IMR-90 (cell line): ENCODE measurements around the gene NEK8. TPM values are rescaled to one million over a fixed set of nuclear protein-coding genes. Genes with fewer than 3 reads are reported as not detected.

Experiments used
- ATAC-seq: fragments of 200-7000 bp; cut with Tn5 transposase; 2 replicates; pipeline ENCODE4 v1.9.1; 2020; ENCODE audit warnings: low read depth, mild to moderate bottlenecking, moderate library complexity
- BruUV-seq: library from RNA; stranded (reverse); fragments of 400-500 nt; replicated peaks from 2 replicates; lab custom pipeline; 2021; lab: Mats Ljungman, UMichigan
- CTCF ChIA-PET: fragments of 300-600 bp; formaldehyde crosslinking; extraction: SDS; loops from one replicate; lab custom pipeline; 2021; ENCODE audit warnings: antibody characterized with exemption; lab: Yijun Ruan, JAX
- POLR2A ChIA-PET: fragments of 300-600 bp; sonication (Branson Sonifier 250); formaldehyde crosslinking; loops from one replicate; lab custom pipeline; 2022; ENCODE audit warnings: antibody characterized with exemption; ENCODE audit not compliant: unreplicated experiment; lab: Charles Lee
- DNase-seq: peaks from one replicate; pipeline ENCODE4 v3.0.0; 2013
- H2AFZ ChIP-seq: replicated peaks from 2 replicates; pipeline ENCODE3; 2013; ENCODE audit warnings: low read length, mild to moderate bottlenecking; ENCODE audit not compliant: poor library complexity
- H2AK5ac ChIP-seq: 2 replicates; pipeline ENCODE4 v1.6.1; 2013; ENCODE audit warnings: low read depth, low read length, inconsistent platforms
- H2AK9ac ChIP-seq: replicated peaks from 2 replicates; pipeline ENCODE3; 2013; ENCODE audit warnings: mild to moderate bottlenecking, low read depth, low read length, moderate library complexity; ENCODE audit not compliant: poor library complexity
- H2BK120ac ChIP-seq: 2 replicates; pipeline ENCODE4 v1.6.1; 2013; ENCODE audit warnings: low read depth, low read length, inconsistent platforms
- H2BK15ac ChIP-seq: 3 replicates; pipeline ENCODE4 v1.6.1; 2013; ENCODE audit warnings: low read depth, low read length, inconsistent platforms
- H2BK20ac ChIP-seq: 2 replicates; pipeline ENCODE4 v1.6.1; 2013; ENCODE audit warnings: low read depth, mild to moderate bottlenecking, inconsistent platforms, low read length, moderate library complexity
- H2BK5ac ChIP-seq: 2 replicates; pipeline ENCODE4 v1.6.1; 2013; ENCODE audit warnings: mild to moderate bottlenecking, low read depth, low read length, inconsistent platforms; ENCODE audit not compliant: poor library complexity, severe bottlenecking
- H3K14ac ChIP-seq: replicated peaks from 2 replicates; pipeline ENCODE4 v1.6.1; 2013; ENCODE audit warnings: low read depth, low read length, inconsistent platforms
- H3K18ac ChIP-seq: 2 replicates; pipeline ENCODE4 v1.6.1; 2013; ENCODE audit warnings: low read depth, low read length, control low read depth
- H3K23ac ChIP-seq: 2 replicates; pipeline ENCODE4 v1.6.1; 2013; ENCODE audit warnings: low read depth, low read length, inconsistent platforms
- H3K27ac ChIP-seq: 2 replicates; pipeline ENCODE4 v1.5.1; 2013; ENCODE audit warnings: mild to moderate bottlenecking, control low read depth, low read length; ENCODE audit not compliant: insufficient read depth
- H3K27me3 ChIP-seq: 2 replicates; pipeline ENCODE4 v1.6.1; 2013; ENCODE audit warnings: low read length; ENCODE audit not compliant: control insufficient read depth, insufficient read depth
- H3K36me3 ChIP-seq: 2 replicates; pipeline ENCODE4 v1.6.1; 2013; ENCODE audit warnings: low read length, mixed read lengths; ENCODE audit not compliant: control insufficient read depth, insufficient read depth
- H3K4ac ChIP-seq: 2 replicates; pipeline ENCODE4 v1.6.1; 2013; ENCODE audit warnings: low read depth, low read length, inconsistent platforms
- H3K4me1 ChIP-seq: 2 replicates; pipeline ENCODE4 v1.6.1; 2013; ENCODE audit warnings: low read length, mixed read lengths; ENCODE audit not compliant: control insufficient read depth, insufficient read depth
- H3K4me2 ChIP-seq: 2 replicates; pipeline ENCODE4 v1.6.1; 2013; ENCODE audit warnings: low read depth, mild to moderate bottlenecking, control low read depth, low read length, moderate library complexity
- H3K4me3 ChIP-seq: 2 replicates; pipeline ENCODE4 v1.5.1; 2013; ENCODE audit warnings: low read depth, mild to moderate bottlenecking, control low read depth, low read length, moderate library complexity; ENCODE audit not compliant: insufficient read depth
- H3K56ac ChIP-seq: 2 replicates; pipeline ENCODE4 v1.6.1; 2013; ENCODE audit warnings: low read length, inconsistent platforms; ENCODE audit not compliant: insufficient read depth; ENCODE audit errors: extremely low read depth
- H3K79me1 ChIP-seq, 2 experiments: 2 replicates each; pipeline ENCODE4 v1.6.1; 2013; ENCODE audit warnings: low read length in 2 of 2, inconsistent platforms in 1 of 2, low read depth in 1 of 2
- H3K9ac ChIP-seq: 2 replicates; pipeline ENCODE4 v1.6.1; 2013; ENCODE audit warnings: low read depth, low read length, control low read depth
- H3K9me1 ChIP-seq: 2 replicates; pipeline ENCODE4 v1.6.1; 2013; ENCODE audit warnings: low read length, inconsistent platforms; ENCODE audit not compliant: insufficient read depth
- H3K9me3 ChIP-seq: 2 replicates; pipeline ENCODE4 v1.6.1; 2013; ENCODE audit warnings: low read length; ENCODE audit not compliant: control insufficient read depth, insufficient read depth
- H4K20me1 ChIP-seq: 2 replicates; pipeline ENCODE4 v1.6.1; 2013; ENCODE audit warnings: low read length, inconsistent platforms; ENCODE audit not compliant: insufficient read depth
- H4K5ac ChIP-seq: 2 replicates; pipeline ENCODE4 v1.6.1; 2013; ENCODE audit warnings: mild to moderate bottlenecking, low read depth, low read length, control low read depth
- H4K8ac ChIP-seq, 2 experiments: 2 replicates each; pipeline ENCODE4 v1.6.1; 2013; ENCODE audit warnings: low read depth in 2 of 2, low read length in 2 of 2, control low read depth in 1 of 2, inconsistent platforms in 1 of 2
- H4K91ac ChIP-seq: 2 replicates; pipeline ENCODE4 v1.6.1; 2013; ENCODE audit warnings: low read depth, low read length, inconsistent platforms; ENCODE audit not compliant: insufficient read depth
- CEBPB ChIP-seq: IDR thresholded peaks from 2 replicates; pipeline ENCODE4 v1.6.1; 2012; ENCODE audit warnings: low read depth, low read length, improper control_type of control experiment
- CHD1 ChIP-seq: IDR thresholded peaks from 2 replicates; pipeline ENCODE4 v1.6.1; 2012; ENCODE audit warnings: low read depth, low read length, improper control_type of control experiment
- FOS ChIP-seq: fragments of 150-350 bp; IDR thresholded peaks from 2 replicates; pipeline ENCODE4 v1.6.1; 2016; ENCODE audit warnings: low read depth, low read length
- MAFK ChIP-seq: IDR thresholded peaks from 2 replicates; pipeline ENCODE4 v1.6.1; 2012; ENCODE audit warnings: low read depth, low read length, improper control_type of control experiment
- MAZ ChIP-seq: IDR thresholded peaks from 2 replicates; pipeline ENCODE4 v1.6.1; 2012; ENCODE audit warnings: low read depth, mild to moderate bottlenecking, low read length, improper control_type of control experiment, moderate library complexity, borderline replicate concordance
- MXI1 ChIP-seq: IDR thresholded peaks from 2 replicates; pipeline ENCODE4 v1.6.1; 2012; ENCODE audit warnings: low read depth, mild to moderate bottlenecking, low read length, moderate library complexity, borderline replicate concordance
- NFE2L2 ChIP-seq: fragments of 150-350 bp; IDR thresholded peaks from 2 replicates; pipeline ENCODE4 v1.6.1; 2016; ENCODE audit warnings: low read depth, mild to moderate bottlenecking, low read length
- POLR2A ChIP-seq: IDR thresholded peaks from 2 replicates; pipeline ENCODE4 v1.6.1; 2012; ENCODE audit warnings: mild to moderate bottlenecking, low read depth, low read length
- RAD21 ChIP-seq: IDR thresholded peaks from 2 replicates; pipeline ENCODE4 v1.6.1; 2012; ENCODE audit warnings: low read length, improper control_type of control experiment
- RCOR1 ChIP-seq: IDR thresholded peaks from 2 replicates; pipeline ENCODE4 v1.6.1; 2012; ENCODE audit warnings: mild to moderate bottlenecking, low read length, improper control_type of control experiment; ENCODE audit not compliant: insufficient replicate concordance
- RFX5 ChIP-seq: IDR thresholded peaks from 2 replicates; pipeline ENCODE4 v1.8.0; 2012; ENCODE audit warnings: low read depth, mild to moderate bottlenecking, low read length, moderate library complexity
- SMC3 ChIP-seq: fragments of 150-350 bp; IDR thresholded peaks from 2 replicates; pipeline ENCODE4 v1.6.1; 2016; ENCODE audit warnings: low read depth, mild to moderate bottlenecking, antibody characterized with exemption, low read length, moderate library complexity
- WGBS, 2 experiments: methylation state at CpG; one replicate each; pipeline versions ENCODE4 v1.1.5 to v1.1.7; 2013; ENCODE audit warnings: missing lambda C conversion rate in 2 of 2; ENCODE audit not compliant: insufficient read length in 1 of 2; ENCODE audit errors: extremely low coverage in 2 of 2; 5-methylcytosine and 5-hydroxymethylcytosine counted together
- dilution Hi-C: fragments of 300-500 bp; cut with HindIII; formaldehyde crosslinking; loops from one replicate; pipeline ENCODE4 v1.14.3; 2018; ENCODE audit warnings: low sequenced_read_pairs; ENCODE audit not compliant: unreplicated experiment
- in situ Hi-C: fragments of 300-500 bp; cut with MboI; formaldehyde crosslinking; loops from 3 replicates; pipeline ENCODE4 v1.14.3; 2019; ENCODE audit warnings: low sequenced_read_pairs, inconsistent platforms, mixed read lengths
- intact Hi-C: fragments of 100-400 bp; cut with micrococcal nuclease; formaldehyde crosslinking; loops from 2 replicates; pipeline ENCODE4 v1.10.0; 2022
- polyA plus RNA-seq, 3 experiments: library from polyadenylated mRNA; depleted of rRNA; stranded (reverse); fragments of >200 nt; gene quantifications; 2 replicates each; pipeline ENCODE4 v1.2.3, GENCODE V29; 2012; ENCODE audit warnings: low replicate concordance in 1 of 3
- total RNA-seq: library from RNA; depleted of rRNA; stranded (reverse); fragments of >200 nt; gene quantifications from 2 replicates; pipeline ENCODE4 v1.2.3, GENCODE V29; 2012
- TF ChIP-seq, protein P1 (sequence below): conservative IDR thresholded peaks from 2 replicates; pipeline ENCODE4 v1.5.1; 2012; ENCODE audit warnings: mild to moderate bottlenecking, low read depth, low read length, improper control_type of control experiment
- TF ChIP-seq, protein P2 (sequence below): fragments of 150-350 bp; IDR thresholded peaks from 2 replicates; pipeline ENCODE4 v1.6.1; 2017; ENCODE audit warnings: mild to moderate bottlenecking, antibody characterized with exemption, low read length, low read depth
- TF ChIP-seq, protein P3 (sequence below): fragments of 150-350 bp; IDR thresholded peaks from 2 replicates; pipeline ENCODE4 v1.6.1; 2016; ENCODE audit warnings: low read depth, mild to moderate bottlenecking, low read length, moderate library complexity, borderline replicate concordance

The NEK8 gene
- total and polyA plus RNA-seq, 2 of the 4 experiments (the other 2 are of a cell fraction) = 4.6 to 5.2 TPM

DNA sequence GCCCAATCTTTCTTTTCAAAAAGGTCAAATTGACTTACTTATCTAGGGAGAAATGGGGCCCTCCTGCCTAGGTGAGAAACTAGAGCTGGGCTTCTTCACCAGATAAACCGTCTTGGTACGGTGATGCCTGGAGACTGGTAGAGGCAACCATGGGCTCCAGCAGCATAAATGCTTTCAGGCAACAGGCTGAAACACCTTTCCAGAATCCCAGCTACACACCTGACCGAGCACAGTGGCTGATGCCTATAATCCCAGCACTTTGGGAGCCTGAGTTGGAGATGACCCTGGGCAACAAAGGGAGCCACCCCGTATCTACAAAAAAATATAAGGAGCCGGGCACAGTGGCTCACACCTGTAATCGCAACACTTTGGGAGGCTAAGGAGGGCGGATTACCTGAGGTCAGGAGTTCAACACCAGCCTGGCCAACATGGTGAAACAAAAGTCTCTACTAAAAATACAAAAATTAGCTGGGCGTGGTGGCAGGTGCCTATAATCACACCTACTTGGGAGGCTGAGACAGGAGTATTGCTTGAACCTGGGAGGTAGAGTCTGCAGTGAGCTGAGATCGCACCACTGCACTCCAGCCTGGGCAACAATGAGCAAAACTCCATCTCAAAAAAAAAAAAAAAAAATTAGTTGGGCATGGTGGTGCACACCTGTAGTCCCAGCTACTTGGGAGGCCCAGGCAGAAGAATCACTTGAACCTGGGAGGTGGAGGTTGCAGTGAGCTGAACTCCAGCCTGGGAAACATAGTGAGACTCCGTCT lies 23.2 kb downstream of the NEK8 start:
- Histone ChIP-seq H4K8ac (no peak overlapping the region), H3K27ac (no peak overlapping the region), H3K4me2 (no peak overlapping the region), H2BK5ac (no peak overlapping the region), H2BK15ac (no peak overlapping the region), H3K23ac (no peak overlapping the region), H2AFZ (no peak overlapping the region), H3K9me1 (no peaks in the 10 kb centered on the region), H4K5ac (no peak overlapping the region), H3K56ac (no peak overlapping the region), H3K27me3 (no peaks in the 10 kb centered on the region), H3K9me3 (no peaks in the 10 kb centered on the region), H3K4me3 (no peak overlapping the region), H3K14ac (no peak overlapping the region), H2BK120ac (no peak overlapping the region), H3K36me3 (peaks cover 49% of the 10 kb centered on the region), H3K18ac (no peak overlapping the region), H4K20me1 (peaks cover 66% of the 10 kb centered on the region), H4K91ac (no peak overlapping the region), H2BK20ac (no peak overlapping the region), H3K9ac (no peak overlapping the region), H3K4ac (no peak overlapping the region), H2AK5ac (no peak overlapping the region), H2AK9ac (no peak overlapping the region), H3K4me1 (peaks cover 5% of the 10 kb centered on the region), H3K79me1 (peaks cover 20 to 80% of the 10 kb centered on the region in 2 experiments)
- 87% methylated on average over 3 of the region's 10 CpGs; no CpG with 5 or more reads in 1 of the 2 experiments for WGBS, 2 experiments
- TF ChIP-seq, protein P1, sequence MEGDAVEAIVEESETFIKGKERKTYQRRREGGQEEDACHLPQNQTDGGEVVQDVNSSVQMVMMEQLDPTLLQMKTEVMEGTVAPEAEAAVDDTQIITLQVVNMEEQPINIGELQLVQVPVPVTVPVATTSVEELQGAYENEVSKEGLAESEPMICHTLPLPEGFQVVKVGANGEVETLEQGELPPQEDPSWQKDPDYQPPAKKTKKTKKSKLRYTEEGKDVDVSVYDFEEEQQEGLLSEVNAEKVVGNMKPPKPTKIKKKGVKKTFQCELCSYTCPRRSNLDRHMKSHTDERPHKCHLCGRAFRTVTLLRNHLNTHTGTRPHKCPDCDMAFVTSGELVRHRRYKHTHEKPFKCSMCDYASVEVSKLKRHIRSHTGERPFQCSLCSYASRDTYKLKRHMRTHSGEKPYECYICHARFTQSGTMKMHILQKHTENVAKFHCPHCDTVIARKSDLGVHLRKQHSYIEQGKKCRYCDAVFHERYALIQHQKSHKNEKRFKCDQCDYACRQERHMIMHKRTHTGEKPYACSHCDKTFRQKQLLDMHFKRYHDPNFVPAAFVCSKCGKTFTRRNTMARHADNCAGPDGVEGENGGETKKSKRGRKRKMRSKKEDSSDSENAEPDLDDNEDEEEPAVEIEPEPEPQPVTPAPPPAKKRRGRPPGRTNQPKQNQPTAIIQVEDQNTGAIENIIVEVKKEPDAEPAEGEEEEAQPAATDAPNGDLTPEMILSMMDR = no peak
- TF ChIP-seq FOS (no peak), MXI1 (no peak), RFX5 (no peak), RAD21 (no peak), RCOR1 (no peak), CHD1 (no peak), MAZ (no peak), SMC3 (no peak), MAFK (no peak), POLR2A (no peak), NFE2L2 (no peak), CEBPB (no peak)
- TF ChIP-seq, protein P2, sequence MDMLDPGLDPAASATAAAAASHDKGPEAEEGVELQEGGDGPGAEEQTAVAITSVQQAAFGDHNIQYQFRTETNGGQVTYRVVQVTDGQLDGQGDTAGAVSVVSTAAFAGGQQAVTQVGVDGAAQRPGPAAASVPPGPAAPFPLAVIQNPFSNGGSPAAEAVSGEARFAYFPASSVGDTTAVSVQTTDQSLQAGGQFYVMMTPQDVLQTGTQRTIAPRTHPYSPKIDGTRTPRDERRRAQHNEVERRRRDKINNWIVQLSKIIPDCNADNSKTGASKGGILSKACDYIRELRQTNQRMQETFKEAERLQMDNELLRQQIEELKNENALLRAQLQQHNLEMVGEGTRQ = no peak
- TF ChIP-seq, protein P3, sequence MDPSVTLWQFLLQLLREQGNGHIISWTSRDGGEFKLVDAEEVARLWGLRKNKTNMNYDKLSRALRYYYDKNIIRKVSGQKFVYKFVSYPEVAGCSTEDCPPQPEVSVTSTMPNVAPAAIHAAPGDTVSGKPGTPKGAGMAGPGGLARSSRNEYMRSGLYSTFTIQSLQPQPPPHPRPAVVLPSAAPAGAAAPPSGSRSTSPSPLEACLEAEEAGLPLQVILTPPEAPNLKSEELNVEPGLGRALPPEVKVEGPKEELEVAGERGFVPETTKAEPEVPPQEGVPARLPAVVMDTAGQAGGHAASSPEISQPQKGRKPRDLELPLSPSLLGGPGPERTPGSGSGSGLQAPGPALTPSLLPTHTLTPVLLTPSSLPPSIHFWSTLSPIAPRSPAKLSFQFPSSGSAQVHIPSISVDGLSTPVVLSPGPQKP = no peak
- in situ Hi-C loops = no loop called here
- BruUV-seq = no TSS peak
- no peak for DNase-seq
- ChIA-PET POLR2A (interaction anchor here (0.6 kb wide), 1 partner anchor 33 kb away, joined by 4 read pairs; no protein-coding TSS in a partner anchor), CTCF (interaction anchor here (0.6 to 5.4 kb wide), 4 partner anchors 9 to 817 kb away, joined by 4 to 60 read pairs (median 8); partner anchors contain the start of genes NEK8 and TLCD1)
- no peak for ATAC-seq
- intact Hi-C loops = no loop called here
- dilution Hi-C loops = no loop called here
